GM21825 (cell line): ENCODE results near the gene MYBPH.

Source experiments
- ATAC-seq: cut with Tn5 transposase; IDR thresholded peaks from one replicate; pipeline ENCODE4 v1.9.1; 2021; ENCODE audit warnings: mild to moderate bottlenecking, moderate library complexity; ENCODE audit not compliant: unreplicated experiment

The MYBPH gene, protein sequence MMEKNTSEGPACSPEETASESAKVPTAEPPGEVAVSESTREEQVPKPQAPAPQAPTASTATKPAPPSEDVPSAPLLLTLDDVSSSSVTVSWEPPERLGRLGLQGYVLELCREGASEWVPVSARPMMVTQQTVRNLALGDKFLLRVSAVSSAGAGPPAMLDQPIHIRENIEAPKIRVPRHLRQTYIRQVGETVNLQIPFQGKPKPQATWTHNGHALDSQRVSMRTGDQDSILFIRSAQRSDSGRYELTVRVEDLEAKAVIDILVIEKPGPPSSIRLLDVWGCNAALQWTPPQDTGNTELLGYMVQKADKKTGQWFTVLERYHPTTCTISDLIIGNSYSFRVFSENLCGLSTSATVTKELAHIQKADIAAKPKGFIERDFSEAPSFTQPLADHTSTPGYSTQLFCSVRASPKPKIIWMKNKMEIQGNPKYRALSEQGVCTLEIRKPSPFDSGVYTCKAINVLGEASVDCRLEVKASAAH

DNA sequence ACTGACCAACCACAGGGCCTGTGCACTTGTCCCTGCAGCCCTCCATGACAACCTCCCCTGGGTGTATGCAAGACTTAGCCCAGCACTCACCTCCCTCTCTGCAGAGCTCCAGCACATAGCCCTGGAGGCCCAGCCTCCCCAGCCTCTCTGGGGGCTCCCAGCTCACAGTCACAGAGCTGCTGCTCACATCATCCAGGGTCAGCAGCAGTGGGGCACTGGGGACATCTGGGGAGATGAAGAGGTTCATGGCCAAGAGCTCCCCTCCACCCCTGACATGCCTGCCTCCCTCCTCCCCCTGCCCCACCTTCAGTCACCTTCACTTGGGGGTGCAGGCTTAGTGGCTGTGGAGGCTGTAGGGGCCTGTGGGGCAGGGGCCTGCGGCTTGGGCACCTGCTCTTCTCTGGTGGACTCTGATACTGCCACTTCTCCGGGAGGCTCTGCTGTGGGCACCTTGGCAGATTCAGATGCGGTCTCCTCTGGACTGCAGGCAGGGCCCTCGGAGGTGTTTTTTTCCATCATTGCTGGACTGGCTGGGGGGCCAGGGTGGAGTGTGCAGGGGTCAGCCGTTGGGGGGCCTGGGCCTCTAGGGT is at the start of gene MYBPH:
MYBPH (minus strand) TSS at position 590 of the 590 bp plus-strand sequence; CDS start at position 519, 71 bp downstream.
- no peak for ATAC-seq

DNA sequence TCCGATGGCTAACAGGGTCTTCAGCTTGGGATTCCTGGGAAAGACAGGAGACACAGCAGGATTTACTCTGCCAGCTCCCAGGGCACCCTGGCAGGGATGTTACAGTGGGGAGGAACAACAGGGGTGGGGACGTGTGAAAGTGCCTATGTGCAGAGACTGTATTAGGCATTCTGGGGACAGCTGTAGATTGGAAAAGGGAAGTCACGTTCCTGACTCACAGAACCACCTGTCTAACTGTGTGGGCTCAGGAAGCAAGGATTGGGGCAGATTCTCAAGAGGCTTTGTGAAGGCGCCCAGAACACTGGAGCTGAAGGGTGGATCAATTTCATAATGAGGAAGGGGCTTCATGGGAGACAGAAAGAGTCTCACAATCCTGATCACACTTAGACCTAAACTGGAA is 49.4 kb upstream of the MYBPH start:
- no peak for ATAC-seq

DNA sequence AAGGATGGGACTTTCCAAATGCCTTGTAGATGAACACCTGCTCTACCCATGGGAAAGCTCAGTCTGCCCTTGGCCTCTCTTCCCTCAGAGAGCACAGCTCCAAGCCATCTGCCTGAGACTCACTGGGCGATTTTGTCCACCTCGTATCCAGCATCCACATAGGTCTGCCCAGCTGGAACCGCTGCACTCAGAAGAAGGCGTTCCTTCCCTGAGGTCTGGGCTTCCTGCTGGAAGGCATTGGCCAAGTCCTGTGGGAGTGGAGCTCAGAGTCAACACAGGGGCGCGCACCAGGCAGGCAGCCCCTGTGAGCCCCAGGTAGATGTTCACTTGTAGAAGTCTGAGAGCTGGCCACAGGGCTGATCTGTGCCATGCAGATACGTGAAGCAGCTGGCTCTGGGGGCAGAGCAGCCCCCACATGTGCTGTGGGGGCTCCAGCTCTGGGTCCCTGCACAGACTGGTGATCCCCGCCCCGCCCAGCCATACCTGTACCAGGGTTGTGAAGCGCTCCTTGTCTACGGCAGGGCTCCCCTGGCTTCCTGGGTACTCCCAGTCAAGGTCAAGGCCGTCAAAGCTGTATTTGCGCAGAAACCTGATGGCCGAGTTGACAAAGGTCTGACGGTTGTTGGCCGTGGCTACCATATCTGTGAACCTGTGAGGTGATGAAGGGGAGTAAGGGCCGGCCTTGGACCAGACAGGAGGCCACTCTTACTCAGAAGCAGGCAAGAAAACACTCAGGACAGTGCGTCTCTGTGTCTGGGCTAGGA is 47.6 kb upstream of the MYBPH start:
- ATAC-seq = no peak

DNA sequence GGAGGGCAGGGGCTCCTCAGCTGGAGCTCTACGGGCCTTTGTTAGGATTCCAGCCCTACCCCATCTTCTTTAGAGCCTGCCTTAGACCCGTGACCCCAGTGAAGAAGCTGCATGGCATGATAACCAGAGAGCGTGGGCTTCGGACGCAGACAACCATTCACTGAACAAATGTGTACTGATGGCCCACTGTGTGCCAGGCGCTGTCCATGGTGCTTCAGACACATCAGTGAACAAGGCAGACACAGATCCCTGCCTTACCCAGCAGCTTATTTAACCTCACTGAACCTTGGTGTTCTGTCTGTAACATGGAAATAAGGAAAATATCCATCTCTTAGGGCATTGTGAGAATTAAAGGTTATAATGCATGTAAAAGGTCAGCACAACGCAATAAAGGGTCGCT is 44.3 kb upstream of the MYBPH start:
- no peak for ATAC-seq

DNA sequence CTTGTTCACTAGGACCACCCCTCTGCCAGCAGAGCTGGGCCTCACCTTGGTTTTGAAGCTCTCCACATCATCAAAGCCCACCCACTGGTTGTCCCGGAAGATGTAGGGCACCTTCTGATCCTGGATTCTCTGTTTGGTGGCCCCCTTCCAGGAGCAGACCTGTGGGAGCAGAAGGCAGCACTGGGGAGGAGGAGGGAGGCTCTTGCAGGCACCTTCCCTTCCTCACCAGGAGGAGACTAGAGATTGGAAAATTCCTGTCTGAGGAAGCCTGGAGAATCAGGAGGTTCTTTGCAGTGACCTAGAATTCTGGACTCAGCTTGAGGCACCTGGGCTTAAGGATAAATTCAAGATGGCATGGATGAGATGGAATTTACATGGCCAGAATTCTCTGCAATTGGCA is 43.5 kb upstream of the MYBPH start:
- ATAC-seq = no peak

DNA sequence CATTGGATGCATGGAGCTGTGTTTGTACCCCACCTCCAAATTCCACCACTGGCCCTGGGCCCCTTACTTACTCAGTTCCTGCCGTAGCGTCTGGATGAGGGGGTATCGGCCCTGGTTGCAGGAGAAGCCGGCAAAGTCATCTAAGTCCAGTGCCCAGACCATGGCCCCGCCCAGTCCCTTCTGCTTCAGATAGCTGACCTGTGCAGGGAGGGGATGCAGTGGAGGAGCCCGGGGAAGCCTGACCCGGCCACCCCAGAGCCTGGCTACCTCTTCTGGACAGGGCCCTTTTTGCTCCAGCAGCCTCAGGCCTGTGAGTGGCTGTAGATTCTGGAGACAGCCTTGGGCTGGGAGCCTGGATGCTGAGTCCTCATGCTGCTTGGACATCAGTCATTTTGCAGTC is 42.0 kb upstream of the MYBPH start:
- no peak for ATAC-seq

DNA sequence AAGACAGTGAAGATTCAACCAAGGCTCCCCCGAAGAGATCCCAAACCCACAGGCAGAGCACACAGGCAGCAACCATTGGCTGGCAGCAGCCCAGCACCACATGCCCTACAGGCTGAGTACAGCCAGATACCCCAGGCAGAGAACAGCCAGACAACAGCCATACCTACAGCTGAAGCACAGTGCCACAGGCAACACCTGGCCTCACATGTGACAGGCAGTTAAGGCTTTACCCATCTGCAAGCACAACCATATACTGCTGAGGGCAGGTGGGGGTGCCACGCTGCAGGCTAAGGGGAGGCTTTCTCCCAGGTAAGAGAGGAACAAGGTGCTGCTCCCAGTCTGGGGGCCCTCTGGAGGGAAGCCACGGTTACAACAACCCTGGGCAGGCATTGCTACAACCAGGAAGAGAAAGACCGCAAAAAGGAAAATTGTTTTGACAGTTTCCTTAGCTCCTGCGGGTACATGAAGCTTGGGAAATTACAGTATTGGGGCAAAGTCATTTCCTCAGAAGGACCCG is 41.6 kb upstream of the MYBPH start:
- no peak for ATAC-seq

DNA sequence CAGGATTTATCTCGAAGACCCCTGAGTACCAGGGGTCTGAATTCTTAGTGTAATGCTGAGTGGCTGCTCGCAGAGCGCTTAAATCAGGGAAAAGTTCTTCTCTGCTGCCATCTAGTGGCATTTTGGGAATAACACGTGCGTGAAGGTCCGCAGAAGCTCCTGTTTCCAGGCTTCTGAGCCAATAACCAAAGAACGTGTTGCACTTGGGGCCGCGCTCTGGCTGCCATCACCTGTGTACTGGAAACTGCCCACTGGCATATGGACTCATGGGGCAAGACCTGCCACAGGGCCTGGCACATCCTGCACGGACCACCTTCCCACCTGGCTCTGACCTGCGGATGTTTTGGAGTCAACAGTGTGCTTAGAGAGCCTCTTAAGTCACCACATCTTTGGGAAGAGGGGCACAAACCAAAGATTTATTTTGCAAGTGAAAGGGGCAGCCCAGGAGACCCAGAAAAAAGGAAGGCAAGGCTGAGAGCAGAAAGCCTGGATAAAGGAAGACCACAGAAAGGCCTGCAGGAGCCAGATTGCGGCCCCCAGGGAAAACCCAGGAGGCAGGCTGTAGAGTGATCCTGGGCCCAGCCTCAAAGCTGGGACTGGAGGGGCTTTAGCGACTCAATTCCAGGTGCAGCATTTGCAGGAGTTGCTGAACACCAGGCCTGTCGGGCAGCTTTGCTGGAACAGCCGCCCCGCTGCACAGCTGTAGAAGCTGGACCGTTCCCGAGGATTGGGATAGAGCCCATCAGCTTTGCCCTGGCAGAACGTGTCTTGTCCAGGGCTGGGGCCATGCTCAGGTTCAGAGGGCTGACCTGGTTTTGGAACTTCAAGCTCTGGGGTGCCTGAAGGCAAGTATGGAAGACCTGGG is 40.9 kb upstream of the MYBPH start:
- no peak for ATAC-seq

DNA sequence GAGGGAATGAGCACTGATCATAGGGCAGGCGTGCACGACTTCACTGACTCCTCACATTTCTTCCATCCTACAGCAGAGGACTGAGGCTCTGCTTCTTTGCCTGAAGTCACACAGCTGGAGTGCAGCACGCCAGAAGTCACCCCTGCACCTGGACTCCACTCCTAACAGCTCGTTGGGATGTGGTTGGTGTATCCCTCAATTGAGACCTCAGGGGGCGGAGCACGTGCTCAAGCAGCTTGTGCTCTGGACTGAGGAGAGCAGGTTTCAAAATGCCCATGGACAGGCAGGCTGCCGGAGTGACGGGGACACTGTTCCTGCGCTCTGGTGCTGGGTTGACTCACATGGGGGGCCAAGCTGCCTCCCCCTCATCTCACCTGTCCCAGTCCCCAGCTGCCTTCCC is 39.9 kb upstream of the MYBPH start:
- ATAC-seq = no peak

DNA sequence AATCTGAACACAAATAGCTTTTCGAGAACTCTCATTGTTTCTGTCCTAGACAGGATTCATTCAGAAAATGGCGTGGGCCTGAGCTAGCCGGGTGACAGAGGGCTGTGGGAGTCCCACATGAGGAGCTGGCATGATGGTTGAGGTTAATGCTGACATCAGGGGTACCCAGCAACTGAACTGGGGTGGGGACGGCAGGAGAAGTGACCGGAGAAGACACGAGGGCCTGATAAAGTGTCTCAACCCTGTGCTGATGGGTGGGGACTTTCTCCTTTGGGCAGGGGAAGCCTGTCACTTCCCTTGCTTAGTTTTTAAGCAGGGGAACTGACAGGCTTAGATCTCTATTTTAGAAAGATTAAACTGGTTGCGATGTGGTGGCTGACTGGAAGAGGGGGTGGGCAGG is 39.2 kb upstream of the MYBPH start:
- no peak for ATAC-seq

DNA sequence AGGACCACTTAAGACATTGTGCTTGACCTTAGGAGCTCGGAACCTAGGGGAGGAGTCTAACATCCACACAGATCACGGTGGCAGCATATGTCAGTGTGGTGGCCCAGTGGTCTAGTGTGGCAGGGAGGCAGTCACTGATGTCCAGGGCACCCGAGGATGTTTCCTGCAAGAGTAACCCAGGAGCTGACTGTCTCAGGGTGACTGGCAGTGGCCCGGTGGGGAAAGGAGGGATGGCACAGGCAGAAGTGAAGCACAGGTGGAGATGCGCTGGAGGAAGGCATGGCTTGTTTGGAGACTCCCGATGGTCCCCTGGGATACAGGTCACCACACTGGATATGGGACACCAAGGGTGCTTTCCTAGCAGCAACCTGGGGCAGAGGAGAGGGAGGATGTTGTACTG is 37.5 kb upstream of the MYBPH start:
- ATAC-seq = no peak

DNA sequence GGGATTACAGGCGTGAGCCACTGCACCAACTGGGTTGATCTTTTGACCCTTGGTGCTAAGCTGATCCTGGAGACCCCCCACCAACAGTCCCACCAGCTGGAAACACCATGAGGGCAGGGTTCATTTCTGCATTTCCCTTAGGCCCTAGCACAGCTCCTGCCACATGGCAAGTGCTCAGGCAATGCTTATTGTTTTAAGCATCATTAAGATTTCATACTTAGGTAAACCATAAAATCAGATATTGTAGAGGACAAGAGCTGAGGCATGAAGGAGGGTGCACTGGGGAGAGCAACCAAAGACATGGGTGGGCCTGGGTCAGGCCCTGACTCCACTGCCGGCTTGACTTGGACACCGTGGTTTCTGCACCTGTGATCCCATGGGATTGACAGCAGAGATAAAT is 36.2 kb upstream of the MYBPH start:
- no peak for ATAC-seq

DNA sequence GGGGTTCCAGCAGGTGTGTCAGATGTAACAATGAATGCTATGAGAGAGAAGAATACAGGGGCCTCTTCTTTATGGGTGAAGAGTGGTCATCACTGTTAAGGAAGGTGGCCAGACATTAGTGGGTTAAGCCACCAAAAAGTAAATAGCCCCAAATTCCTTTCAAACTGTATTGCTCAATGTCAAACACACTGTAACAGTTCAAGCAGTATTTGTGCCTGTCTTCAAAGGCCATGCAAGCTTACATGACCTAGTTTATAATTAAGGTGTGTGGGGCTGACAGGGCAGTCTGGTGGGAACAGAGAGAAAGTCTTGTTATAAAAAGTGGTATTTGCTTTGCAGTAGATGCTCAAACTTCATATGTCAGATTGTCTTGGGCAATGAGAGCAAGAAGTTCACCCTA is 35.4 kb upstream of the MYBPH start:
- no peak for ATAC-seq

DNA sequence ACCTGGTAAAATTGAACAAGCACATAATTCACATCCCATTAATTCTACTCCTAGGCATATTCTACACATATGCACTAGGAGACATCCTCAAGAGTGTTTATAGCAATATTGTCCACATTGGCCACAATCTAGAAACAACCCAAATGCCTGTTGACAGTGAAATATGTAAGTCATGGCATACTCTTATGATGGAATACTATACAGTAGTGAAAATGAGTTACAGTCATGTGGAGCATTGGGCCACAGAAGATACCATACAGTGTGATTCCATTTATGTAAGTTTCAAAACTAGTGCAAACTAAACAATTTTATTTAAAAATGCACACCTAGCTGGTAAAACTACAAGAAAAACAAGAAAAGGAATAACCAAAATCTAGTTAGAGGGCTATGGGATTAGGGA is 34.7 kb upstream of the MYBPH start:
- no peak for ATAC-seq

DNA sequence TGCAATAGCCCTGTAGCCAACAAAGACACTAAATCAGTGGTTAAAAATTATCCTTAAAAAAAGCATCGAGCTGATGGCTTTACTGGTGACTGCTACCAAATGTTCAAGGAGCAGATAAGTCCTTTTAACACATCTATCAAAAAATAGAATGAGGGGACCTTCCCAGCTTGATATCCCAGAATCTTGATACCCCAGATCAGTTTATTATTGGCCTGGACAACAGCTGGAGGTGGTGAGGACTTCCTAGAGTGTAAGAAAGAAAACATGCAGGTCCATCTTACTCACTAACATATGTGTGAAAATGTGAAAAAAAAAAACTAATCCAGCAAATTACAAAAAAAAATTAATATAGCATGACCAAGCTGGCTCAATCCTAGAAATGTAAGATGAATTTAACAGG is 32.6 kb upstream of the MYBPH start:
- no peak for ATAC-seq

DNA sequence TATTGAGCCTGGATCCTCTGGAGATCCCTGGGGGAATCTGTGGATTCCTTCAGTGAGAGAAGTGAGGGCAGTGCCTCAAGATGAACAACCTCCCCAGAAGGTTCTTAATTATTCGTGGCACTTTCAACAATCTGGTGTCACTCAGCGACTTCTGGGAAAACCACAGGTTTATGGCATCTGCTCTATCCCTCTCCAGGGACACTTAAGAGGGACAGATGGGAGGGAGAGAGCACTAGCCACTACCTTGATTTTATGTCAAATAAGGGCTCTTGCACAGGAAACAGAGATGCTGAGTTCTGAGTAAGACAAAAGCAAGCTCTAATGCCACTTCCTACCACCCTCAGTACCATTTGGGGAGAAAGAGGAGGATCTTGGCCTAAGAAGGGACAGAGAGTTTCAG is 32.1 kb upstream of the MYBPH start:
- ATAC-seq = no peak

DNA sequence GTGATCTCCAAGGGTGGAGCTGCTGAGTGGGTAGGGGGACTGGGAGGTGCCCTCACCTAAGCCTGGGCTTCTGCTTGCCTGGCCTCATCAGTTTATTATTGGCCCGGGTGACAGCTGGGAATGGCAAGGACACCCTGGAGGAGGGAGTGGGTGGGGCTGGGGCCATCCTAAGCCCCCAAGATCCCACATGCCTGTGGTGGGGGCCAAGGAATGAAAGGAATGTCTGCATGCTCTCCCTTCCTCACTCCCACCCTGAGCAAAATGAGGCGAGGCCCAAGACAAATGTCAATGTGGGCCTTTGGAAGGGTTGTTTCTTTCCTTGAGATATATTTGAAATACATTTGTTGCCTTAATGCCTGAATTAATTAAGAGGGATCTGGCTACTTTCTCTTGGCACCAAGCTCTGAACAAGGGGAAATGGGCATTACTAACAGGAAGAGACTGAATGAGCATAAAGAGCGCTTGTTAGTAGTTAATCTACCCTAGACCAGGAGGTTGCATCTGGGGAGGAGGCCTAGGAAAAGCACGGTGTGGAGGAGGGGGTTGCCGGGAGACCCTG is 30.6 kb upstream of the MYBPH start:
- no peak for ATAC-seq

DNA sequence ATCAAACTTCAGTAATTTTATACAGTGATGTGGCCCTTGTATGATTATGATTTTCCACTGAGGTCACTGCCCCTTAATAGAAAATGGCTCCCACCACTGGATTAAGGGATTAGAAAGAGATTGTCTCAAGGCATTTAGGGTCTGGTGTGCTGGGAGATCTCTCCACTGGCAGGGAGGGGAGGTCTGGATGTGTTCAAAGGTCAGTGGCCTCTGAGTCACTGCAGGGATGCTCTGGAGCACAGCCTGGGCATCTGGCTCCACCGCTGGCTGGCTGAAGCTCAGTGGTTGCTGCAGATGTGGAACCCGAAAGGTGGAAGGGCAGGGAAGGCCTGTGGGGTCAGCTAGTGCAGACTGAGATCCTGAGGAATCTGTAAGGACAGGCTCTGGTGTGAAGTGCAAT is 29.1 kb upstream of the MYBPH start:
- ATAC-seq = no peak

DNA sequence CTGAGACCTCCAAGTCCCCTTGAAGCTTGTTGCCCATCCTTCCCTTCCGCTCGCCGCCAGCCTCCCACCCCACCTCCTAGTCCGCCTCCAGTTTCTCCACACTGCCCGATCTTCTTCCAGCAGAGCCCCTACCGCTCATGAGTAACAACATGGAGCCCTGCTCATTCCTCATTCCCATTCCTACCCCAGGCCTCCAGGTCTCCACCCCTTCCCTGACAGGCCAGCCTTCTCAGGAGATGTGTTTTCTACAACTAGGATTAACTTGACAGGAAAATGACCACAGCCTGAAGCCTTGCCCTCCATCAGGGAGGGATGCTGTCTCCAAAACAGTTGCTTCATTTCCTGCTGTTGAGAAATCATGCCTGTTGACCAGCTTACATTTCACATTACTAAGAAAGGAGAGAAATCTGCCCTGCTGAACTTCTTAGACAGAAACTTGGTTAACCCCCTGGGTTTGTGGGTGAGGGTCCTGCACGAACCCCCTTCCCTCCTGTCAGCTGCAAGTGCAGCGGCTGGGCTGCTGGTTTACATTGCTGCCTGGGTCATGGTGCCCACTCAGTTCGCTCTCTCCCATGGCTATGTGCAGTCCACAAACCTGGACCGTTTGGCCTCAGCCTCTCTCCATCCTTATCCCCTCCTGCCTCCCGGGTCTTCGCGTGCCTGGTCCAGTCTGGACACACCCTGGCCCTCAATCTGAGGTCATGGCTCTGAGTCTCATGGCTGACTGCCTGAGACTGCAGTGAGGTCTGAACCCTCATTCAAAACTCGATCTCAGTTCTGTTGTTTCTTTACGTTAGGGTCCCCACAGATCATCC is 27.0 kb upstream of the MYBPH start:
- no peak for ATAC-seq
